BLaER1 treated with 17β-estradiol and CSF1 and Interleukin-3, amounts not matched to agents 10 nM and 100 nM (cell line): ENCODE data around the gene DCAKD.
A peak's percentile ranks its signal among the peaks of the same experiment; 100 is the strongest.

Experiments
- H3K27ac ChIP-seq, 11 experiments: shearing (Covaris generic); formaldehyde crosslinking; 2 replicates each; pipeline ENCODE4 v1.8.1; 2022
- H3K27me3 ChIP-seq, 11 experiments: shearing (Covaris generic); formaldehyde crosslinking; 2 replicates each; pipeline ENCODE4 v1.8.1; 2022
- H3K36me3 ChIP-seq, 11 experiments: shearing (Covaris generic); formaldehyde crosslinking; 2 replicates each; pipeline ENCODE4 v1.8.1; 2022
- H3K4me1 ChIP-seq, 10 experiments: shearing (Covaris generic); formaldehyde crosslinking; 2 replicates each; pipeline ENCODE4 v1.8.1; 2022
- H3K4me2 ChIP-seq, 11 experiments: shearing (Covaris generic); formaldehyde crosslinking; 2 replicates each; pipeline ENCODE4 v1.8.1; 2022
- H3K4me3 ChIP-seq, 10 experiments: shearing (Covaris generic); formaldehyde crosslinking; 2 replicates each; pipeline ENCODE4 v1.8.1; 2022
- H3K9ac ChIP-seq, 11 experiments: shearing (Covaris generic); formaldehyde crosslinking; 2 replicates each; pipeline ENCODE4 v1.8.1; 2022
- H3K9me3 ChIP-seq, 11 experiments: shearing (Covaris generic); formaldehyde crosslinking; replicated peaks in 1 of 11; 2 replicates each; pipeline ENCODE4 v1.8.1; 2022
- H4K20me1 ChIP-seq, 11 experiments: shearing (Covaris generic); formaldehyde crosslinking; 2 replicates each; pipeline ENCODE4 v1.8.1; 2022
- Cebpa-rat ChIP-seq, 11 experiments: shearing (Covaris generic); IDR thresholded peaks; 2 replicates each; pipeline ENCODE4 v1.8.1; 2022

The DCAKD gene

GRCh38 chr17:45077643-45078042 lies 26.2 kb upstream of the DCAKD start:
- peak overlapping the region; percentile 26 to 81 (median 67) for H3K4me2 ChIP-seq

GRCh38 chr17:45073414-45074070 lies 22.1 kb upstream of the DCAKD start:
- no peak overlapping the region for H3K9ac ChIP-seq
- no peaks in the 10 kb centered on the region for H3K27me3 ChIP-seq
- H4K20me1 ChIP-seq: peaks cover 33 to 98% (median 82%) of the 10 kb centered on the region in 11 experiments; a peak in 20 of 22 replicates
- H3K9me3 ChIP-seq: no peaks in the 10 kb centered on the region
- H3K4me1 ChIP-seq: peaks cover 21 to 65% (median 48%) of the 10 kb centered on the region in 10 experiments
- peak overlapping the region in 4 of 11 experiments; percentile 10 to 50 (median 16); a peak in 5 of 22 replicates for H3K4me2 ChIP-seq
- no peak overlapping the region for H3K4me3 ChIP-seq
- TF ChIP-seq Cebpa-rat (IDR thresholded peaks at IDR 0.05): peak in 3 of 11 experiments; percentile 21 to 62 (median 25); a peak in 4 of 22 replicates
- H3K27ac ChIP-seq: peak overlapping the region in 3 of 11 experiments; percentile 12 to 30 (median 19); a peak in 2 of 22 replicates
- H3K36me3 ChIP-seq: peaks cover 35 to 95% (median 78%) of the 10 kb centered on the region in 11 experiments

More at GRCh38 chr17:45077643-45078042, 26.2 kb upstream of the DCAKD start:
- no peaks in the 10 kb centered on the region for H3K9me3 ChIP-seq
- H3K27ac ChIP-seq: peak overlapping the region; percentile 65 to 84 (median 78); a peak in 21 of 22 replicates
- H3K4me3 ChIP-seq: 0 out of 20 replicates have a peak overlapping the region, but pooled peaks of 2 of the 10 experiments have one; percentile 2 to 7
- H4K20me1 ChIP-seq: peaks cover 13 to 96% (median 75%) of the 10 kb centered on the region in 11 experiments; a peak in 17 of 22 replicates
- H3K4me1 ChIP-seq: peaks cover 21 to 49% (median 42%) of the 10 kb centered on the region in 10 experiments
- H3K9ac ChIP-seq: peak overlapping the region; percentile 25 to 63 (median 59); a peak in 19 of 22 replicates
- H3K36me3 ChIP-seq: peaks cover 46 to 94% (median 84%) of the 10 kb centered on the region in 11 experiments
- TF ChIP-seq Cebpa-rat (IDR thresholded peaks at IDR 0.05): no peak
- no peaks in the 10 kb centered on the region for H3K27me3 ChIP-seq

- no peaks in the 10 kb centered on the region for H3K27me3 ChIP-seq
- no peak overlapping the region for H3K4me3 ChIP-seq
- no peak for TF ChIP-seq Cebpa-rat (IDR thresholded peaks at IDR 0.05)
- peak overlapping the region in 5 of 11 experiments; percentile 0 to 44 (median 9); a peak in 4 of 22 replicates for H3K27ac ChIP-seq
- peaks cover 54 to 98% (median 84%) of the 10 kb centered on the region in 11 experiments; a peak in 21 of 22 replicates for H4K20me1 ChIP-seq
- no peaks in the 10 kb centered on the region for H3K9me3 ChIP-seq
- peaks cover 35 to 100% (median 92%) of the 10 kb centered on the region in 11 experiments for H3K36me3 ChIP-seq
- peak overlapping the region in 3 of 11 experiments; percentile 4 to 45 (median 26); a peak in 1 of 22 replicates for H3K9ac ChIP-seq
- peaks cover 0 to 63% (median 25%) of the 10 kb centered on the region in 10 experiments; a peak in 13 of 20 replicates for H3K4me1 ChIP-seq
- H3K4me2 ChIP-seq: peak overlapping the region in 4 of 11 experiments; percentile 31 to 51 (median 47); a peak in 6 of 22 replicates
Measured at GRCh38 chr17:45070809-45071208, 19.4 kb upstream of the DCAKD start.

- Histone ChIP-seq H3K4me1 (peaks cover 0 to 66% (median 28%) of the 10 kb centered on the region in 10 experiments; a peak in 12 of 20 replicates), H3K4me2 (peak overlapping the region in 2 of 11 experiments; percentile 46 to 48; a peak in 3 of 22 replicates), H3K9me3 (no peaks in the 10 kb centered on the region), H3K27me3 (no peaks in the 10 kb centered on the region), H3K9ac (no peak overlapping the region), H3K4me3 (no peak overlapping the region), H3K27ac (peak overlapping the region in 1 of 11 experiments; percentile 32; a peak in 2 of 22 replicates), H3K36me3 (peaks cover 34 to 99% (median 86%) of the 10 kb centered on the region in 11 experiments), H4K20me1 (peaks cover 61 to 99% (median 88%) of the 10 kb centered on the region in 11 experiments; a peak in 21 of 22 replicates)
- no peak for TF ChIP-seq Cebpa-rat (IDR thresholded peaks at IDR 0.05)
Measured at GRCh38 chr17:45070001-45070400, 18.6 kb upstream of the DCAKD start.

- Histone ChIP-seq H3K27ac (no peak overlapping the region), H3K36me3 (peaks cover 18 to 86% (median 70%) of the 10 kb centered on the region in 11 experiments), H4K20me1 (peaks cover 72 to 99% (median 90%) of the 10 kb centered on the region in 11 experiments; a peak in 21 of 22 replicates), H3K4me3 (no peak overlapping the region), H3K27me3 (no peaks in the 10 kb centered on the region), H3K4me1 (peaks cover 19 to 75% (median 45%) of the 10 kb centered on the region in 10 experiments), H3K9ac (no peak overlapping the region), H3K9me3 (no peaks in the 10 kb centered on the region), H3K4me2 (0 out of 22 replicates have a peak overlapping the region, but pooled peaks of 1 of the 11 experiments have one; percentile 30)
- no peak for TF ChIP-seq Cebpa-rat (IDR thresholded peaks at IDR 0.05)
Measured at GRCh38 chr17:45067637-45068036, 16.2 kb upstream of the DCAKD start.

GRCh38 chr17:45063198-45063597 lies 11.8 kb upstream of the DCAKD start:
- H3K4me3 ChIP-seq: peak overlapping the region; percentile 71 to 84 (median 76); a peak in 18 of 20 replicates

GRCh38 chr17:45061606-45062205 lies 10.3 kb upstream of the DCAKD start:
- Histone ChIP-seq H4K20me1 (peaks cover 34 to 49% (median 45%) of the 10 kb centered on the region in 11 experiments; a peak in 21 of 22 replicates), H3K4me3 (peak overlapping the region; percentile 71 to 84 (median 76)), H3K27ac (peak overlapping the region; percentile 78 to 98 (median 95)), H3K36me3 (peaks cover 0 to 28% (median 20%) of the 10 kb centered on the region in 11 experiments; a peak in 16 of 22 replicates), H3K9me3 (no peaks in the 10 kb centered on the region), H3K4me2 (peak overlapping the region; percentile 79 to 98 (median 96)), H3K4me1 (peaks cover 47 to 70% (median 60%) of the 10 kb centered on the region in 10 experiments), H3K9ac (peak overlapping the region; percentile 82 to 98 (median 94)), H3K27me3 (no peaks in the 10 kb centered on the region)
- no peak for TF ChIP-seq Cebpa-rat (IDR thresholded peaks at IDR 0.05)

More at GRCh38 chr17:45063198-45063597, 11.8 kb upstream of the DCAKD start:
- Histone ChIP-seq H4K20me1 (peaks cover 49 to 64% (median 59%) of the 10 kb centered on the region in 11 experiments; a peak in 21 of 22 replicates), H3K4me1 (peaks cover 47 to 84% (median 61%) of the 10 kb centered on the region in 10 experiments), H3K9me3 (no peaks in the 10 kb centered on the region), H3K9ac (peak overlapping the region; percentile 45 to 98 (median 91); a peak in 18 of 22 replicates), H3K27me3 (no peaks in the 10 kb centered on the region), H3K27ac (peak overlapping the region in 10 of 11 experiments; percentile 29 to 98 (median 96); a peak in 18 of 22 replicates), H3K36me3 (peaks cover 4 to 43% (median 31%) of the 10 kb centered on the region in 11 experiments; a peak in 20 of 22 replicates), H3K4me2 (peak overlapping the region; percentile 79 to 98 (median 96))
- TF ChIP-seq Cebpa-rat (IDR thresholded peaks at IDR 0.05): no peak
